Measurements from ENCODE around the gene GUK1. TPM values are rescaled to one million over a fixed set of nuclear protein-coding genes. Genes with fewer than 3 reads are reported as not detected.
"Not testable (repeated sequence)": the region's sequence is repeated elsewhere in the genome, so short reads cannot be mapped to it uniquely, and the experiment has no call there.

GUK1 gene
- total RNA-seq, 1 donor from 2014 or later = 128 TPM

- DNase-seq (ENCODE audit: low spot score) (no peak), ATAC-seq (no peak)
These were observed 20.2 kb downstream of the GUK1 start for GRCh38 chr1:228160201-228160761.

- ATAC-seq (no peak), DNase-seq (ENCODE audit: low spot score) (no peak)
These were observed 21.3 kb downstream of the GUK1 start for GRCh38 chr1:228161362-228161761.

GRCh38 chr1:228161866-228162265, 21.8 kb downstream of the GUK1 start:
- DNase-seq (ENCODE audit: low spot score) (no peak), ATAC-seq (no peak)

- ATAC-seq (no peak), DNase-seq (ENCODE audit: low spot score) (peak; percentile 37)
These were observed 22.4 kb downstream of the GUK1 start for GRCh38 chr1:228162286-228163006.

- DNase-seq (ENCODE audit: low spot score) (no peak), ATAC-seq (no peak)
These were observed 23.1 kb downstream of the GUK1 start for GRCh38 chr1:228163007-228163753.

GRCh38 chr1:228163776-228164519, 23.9 kb downstream of the GUK1 start:
- ATAC-seq (no peak), DNase-seq (ENCODE audit: low spot score) (peak; percentile 44)

GRCh38 chr1:228164561-228165371, 24.7 kb downstream of the GUK1 start:
- no peak for DNase-seq (ENCODE audit: low spot score)

GRCh38 chr1:228165372-228166169, 25.5 kb downstream of the GUK1 start, which contains the start of gene IBA57:
TSS of gene IBA57 (plus strand) at chr1:228165804. CDS start at chr1:228165817, 13 bp downstream.
- peak; percentile 99 for DNase-seq (ENCODE audit: low spot score)
- ATAC-seq = peak; percentile 87

More at GRCh38 chr1:228164561-228165371, 24.7 kb downstream of the GUK1 start:
- ATAC-seq = peak; percentile 0

- DNase-seq (ENCODE audit: low spot score) (peak; percentile 72), ATAC-seq (peak; percentile 16)
These were observed 26.3 kb downstream of the GUK1 start for GRCh38 chr1:228166170-228166936.

- no peak for DNase-seq (ENCODE audit: low spot score)
These were observed 28.6 kb downstream of the GUK1 start for GRCh38 chr1:228168563-228169270.

GRCh38 chr1:228169345-228169744, 29.3 kb downstream of the GUK1 start:
- no peak for ATAC-seq
- no peak for DNase-seq (ENCODE audit: low spot score)

More at GRCh38 chr1:228168563-228169270, 28.6 kb downstream of the GUK1 start:
- no peak for ATAC-seq

GRCh38 chr1:228170666-228171065, 30.6 kb downstream of the GUK1 start:
- no peak for DNase-seq (ENCODE audit: low spot score)
- no peak for ATAC-seq

- no peak for ATAC-seq
- DNase-seq (ENCODE audit: low spot score) = no peak
These were observed 31.3 kb downstream of the GUK1 start for GRCh38 chr1:228171221-228171891.

GRCh38 chr1:228172591-228173527, 32.8 kb downstream of the GUK1 start:
- no peak for DNase-seq (ENCODE audit: low spot score)
- ATAC-seq = no peak

- ATAC-seq = peak; percentile 23
- not testable (repeated sequence) for DNase-seq (ENCODE audit: low spot score)
These were observed 33.7 kb downstream of the GUK1 start for GRCh38 chr1:228173528-228174481.
